Left renal pelvis (tissue), 4 donors: Measurements from ENCODE around the gene RXFP3. TPM values are rescaled to one million over a fixed set of nuclear protein-coding genes. Genes with fewer than 3 reads are reported as not detected.
A peak's percentile ranks its signal among the peaks of the same experiment; 100 is the strongest.
"Not testable (repeated sequence)": the region's sequence is repeated elsewhere in the genome, so short reads cannot be mapped to it uniquely, and the experiment has no call there.

Experiments
- DNase-seq, 4 donors: peaks; one replicate each; pipeline ENCODE4 v3.0.0-alpha.2; 2013; ENCODE audit warnings: low read depth in 4 of 4, low spot score in 3 of 4
- polyA plus RNA-seq, 4 donors: library from polyadenylated mRNA; unstranded; fragments of 120-200 nt; gene quantifications; one replicate each; pipeline ENCODE4 v1.2.1, GENCODE V29; 2013; ENCODE audit not compliant: insufficient read length in 4 of 4

Gene RXFP3
- polyA plus RNA-seq, 4 donors, result 0.10 to 0.15 (median 0.11) TPM; not detected in 1

GRCh38 chr5:33933723-33934169 lies 2.4 kb upstream of the RXFP3 start:
- DNase-seq, result no peak

GRCh38 chr5:33934176-33934575 lies 2.0 kb upstream of the RXFP3 start:
- DNase-seq, result no peak

GRCh38 chr5:33936004-33936380 lies 194 bp upstream of the RXFP3 start:
- peak; percentile 35 to 63 (median 57) for DNase-seq

- no peak for DNase-seq
These were observed 976 bp downstream of the RXFP3 start for GRCh38 chr5:33937017-33937706.

GRCh38 chr5:33937707-33938506 lies 1.7 kb downstream of the RXFP3 start:
- no peak for DNase-seq

- DNase-seq, result no peak
These were observed 2.3 kb downstream of the RXFP3 start for GRCh38 chr5:33938507-33938796.

- DNase-seq, result no peak
These were observed 2.7 kb downstream of the RXFP3 start for GRCh38 chr5:33938881-33939280.

- DNase-seq, result no peak
These were observed 3.5 kb downstream of the RXFP3 start for GRCh38 chr5:33939556-33940262.

GRCh38 chr5:33941090-33941489 lies 4.9 kb downstream of the RXFP3 start:
- DNase-seq, result no peak

- no peak for DNase-seq
These were observed 8.5 kb downstream of the RXFP3 start for GRCh38 chr5:33944543-33945132.

GRCh38 chr5:33952175-33952574 lies 16.0 kb downstream of the RXFP3 start:
- DNase-seq, result not testable (repeated sequence)

GRCh38 chr5:33957577-33958150 lies 21.5 kb downstream of the RXFP3 start:
- DNase-seq, result no peak

- no peak for DNase-seq
These were observed 22.0 kb downstream of the RXFP3 start for GRCh38 chr5:33958176-33958575.

GRCh38 chr5:33964132-33964700 lies 28.0 kb downstream of the RXFP3 start:
- DNase-seq, result no peak

GRCh38 chr5:33966805-33967204 lies 30.6 kb downstream of the RXFP3 start:
- no peak for DNase-seq

- no peak for DNase-seq
These were observed 32.2 kb downstream of the RXFP3 start for GRCh38 chr5:33968211-33969005.

- DNase-seq, result peak in 3 of 4 donors; percentile 18 to 35 (median 26)
These were observed 33.6 kb downstream of the RXFP3 start for GRCh38 chr5:33969572-33970452.

- no peak for DNase-seq
These were observed 37.1 kb downstream of the RXFP3 start for GRCh38 chr5:33973271-33973670.

- no peak for DNase-seq
These were observed 39.7 kb downstream of the RXFP3 start for GRCh38 chr5:33975852-33976251.
